H1 (cell line): Measurements from ENCODE around the gene ANKRD13C. TPM values are rescaled to one million over a fixed set of nuclear protein-coding genes. Genes with fewer than 3 reads are reported as not detected.
A peak's percentile ranks its signal among the peaks of the same experiment; 100 is the strongest.

Experiments used
- CTCF ChIA-PET: fragments of 300-600 bp; sonication (Branson Sonifier 250); formaldehyde crosslinking; loops from one replicate; lab custom pipeline; 2021; ENCODE audit not compliant: partially characterized antibody; lab: Charles Lee
- POLR2A ChIA-PET: fragments of 300-600 bp; sonication (Branson Sonifier 250); formaldehyde crosslinking; loops from one replicate; lab custom pipeline; 2021; ENCODE audit warnings: inconsistent platforms; ENCODE audit not compliant: partially characterized antibody; lab: Charles Lee
- DNase-seq, 2 experiments: peaks; one replicate each; pipeline versions ENCODE4 v3.0.0 to v3.0.0-alpha.2; 2010 to 2022; ENCODE audit warnings: low spot score in 2 of 2, low read depth in 1 of 2, mixed read lengths in 1 of 2
- FAIRE-seq: peaks from 2 replicates; lab custom pipeline; 2011; peaks lifted over from hg19 to GRCh38; lab: Jason Lieb, UNC
- H2AFZ ChIP-seq: 2 replicates; pipeline ENCODE4 v1.8.1; 2012; ENCODE audit warnings: low read length, inconsistent platforms
- H2AK5ac ChIP-seq: 2 replicates; pipeline ENCODE4 v1.6.1; 2013; ENCODE audit warnings: low read depth, low read length
- H2BK120ac ChIP-seq: replicated peaks from 2 replicates; pipeline ENCODE3; 2013; ENCODE audit warnings: low read depth, low read length, inconsistent platforms
- H2BK12ac ChIP-seq: 2 replicates; pipeline ENCODE4 v1.6.1; 2013; ENCODE audit warnings: low read depth, low read length
- H2BK15ac ChIP-seq: 2 replicates; pipeline ENCODE4 v1.6.1; 2013; ENCODE audit warnings: low read length
- H2BK20ac ChIP-seq: 2 replicates; pipeline ENCODE4 v1.6.1; 2013; ENCODE audit warnings: low read length
- H2BK5ac ChIP-seq: 2 replicates; pipeline ENCODE4 v1.6.1; 2013; ENCODE audit warnings: low read depth, low read length
- H3K14ac ChIP-seq: 2 replicates; pipeline ENCODE4 v1.6.1; 2013; ENCODE audit warnings: inconsistent platforms; ENCODE audit not compliant: insufficient read length
- H3K18ac ChIP-seq: 2 replicates; pipeline ENCODE4 v1.6.1; 2013; ENCODE audit warnings: low read length; ENCODE audit errors: extremely low read depth
- H3K23ac ChIP-seq: 2 replicates; pipeline ENCODE4 v1.6.1; 2013; ENCODE audit warnings: inconsistent platforms; ENCODE audit not compliant: insufficient read length
- H3K23me2 ChIP-seq: 2 replicates; pipeline ENCODE4 v1.6.1; 2013; ENCODE audit warnings: low read depth, low read length
- H3K27ac ChIP-seq: 2 replicates; pipeline ENCODE4 v1.6.1; 2011; ENCODE audit warnings: low read depth, low read length, inconsistent platforms
- H3K27me3 ChIP-seq, 4 experiments: replicated peaks in 1 of 4; 1 replicate in 1 of 4; 2 replicates in 3 of 4; pipeline versions ENCODE4 v1.6.1 to v1.8.1; 2011 to 2013; ENCODE audit warnings: low read length in 3 of 4, mild to moderate bottlenecking in 3 of 4, inconsistent platforms in 2 of 4, mixed read lengths in 2 of 4, moderate library complexity in 1 of 4; ENCODE audit not compliant: control insufficient read depth in 3 of 4, insufficient read depth in 3 of 4; ENCODE audit errors: extremely low read depth in 1 of 4
- H3K36me3 ChIP-seq, 4 experiments: 2 replicates each; pipeline versions ENCODE4 v1.6.1 to v1.8.1; 2011 to 2013; ENCODE audit warnings: mild to moderate bottlenecking in 4 of 4, low read length in 3 of 4, moderate library complexity in 2 of 4, control low read depth in 1 of 4, inconsistent platforms in 1 of 4; ENCODE audit not compliant: insufficient read depth in 4 of 4, control insufficient read depth in 2 of 4
- H3K4ac ChIP-seq: replicated peaks from 2 replicates; pipeline ENCODE3; 2013; ENCODE audit warnings: low read length, low read depth, mixed read lengths, inconsistent platforms; ENCODE audit not compliant: insufficient read length
- H3K4me1 ChIP-seq, 4 experiments: replicated peaks in 1 of 4; 1 replicate in 1 of 4; 2 replicates in 3 of 4; pipeline versions ENCODE4 v1.6.1 to v1.8.1; 2011 to 2013; ENCODE audit warnings: low read length in 3 of 4, inconsistent platforms in 2 of 4, mixed read lengths in 1 of 4; ENCODE audit not compliant: insufficient read depth in 4 of 4, control insufficient read depth in 3 of 4
- H3K4me2 ChIP-seq, 2 experiments: 2 replicates each; pipeline versions ENCODE4 v1.6.1 to v1.8.1; 2011 to 2013; ENCODE audit warnings: low read depth in 2 of 2, low read length in 2 of 2, control low read depth in 1 of 2, inconsistent platforms in 1 of 2, mild to moderate bottlenecking in 1 of 2; ENCODE audit not compliant: insufficient read depth in 1 of 2
- H3K4me3 ChIP-seq, 4 experiments: fragments of 200-600, 300-600 bp in 1 of 4; sonication (generic), shearing (Covaris generic), sonication (Bioruptor Twin) in 1 of 4; 2 replicates each; pipeline versions ENCODE4 v1.5.1 to v1.8.1; 2011 to 2016; ENCODE audit warnings: low read length in 4 of 4, low read depth in 3 of 4, control low read depth in 2 of 4, inconsistent platforms in 2 of 4, mild to moderate bottlenecking in 2 of 4, mixed read lengths in 1 of 4, moderate library complexity in 1 of 4; ENCODE audit not compliant: insufficient read depth in 2 of 4; ENCODE audit errors: extremely low read depth in 1 of 4
- H3K56ac ChIP-seq: replicated peaks from 2 replicates; pipeline ENCODE3; 2013; ENCODE audit warnings: low read depth, mild to moderate bottlenecking, mixed read lengths, low read length, inconsistent platforms; ENCODE audit not compliant: insufficient read length
- H3K79me1 ChIP-seq: 2 replicates; pipeline ENCODE4 v1.6.1; 2013; ENCODE audit warnings: low read depth, low read length, control low read depth
- H3K79me2 ChIP-seq, 2 experiments: 2 replicates each; pipeline versions ENCODE4 v1.6.1 to v1.8.1; 2012 to 2013; ENCODE audit warnings: low read length in 2 of 2, mild to moderate bottlenecking in 2 of 2, inconsistent platforms in 1 of 2; ENCODE audit not compliant: insufficient read depth in 2 of 2, control insufficient read depth in 1 of 2
- H3K9ac ChIP-seq, 4 experiments: replicated peaks in 1 of 4; 1 replicate in 1 of 4; 2 replicates in 3 of 4; pipeline versions ENCODE4 v1.6.1 to v1.8.1; 2011 to 2013; ENCODE audit warnings: low read depth in 3 of 4, low read length in 3 of 4, control low read depth in 2 of 4, mild to moderate bottlenecking in 2 of 4, moderate library complexity in 2 of 4, inconsistent platforms in 1 of 4; ENCODE audit errors: extremely low read depth in 1 of 4
- H3K9me3 ChIP-seq, 2 experiments: 2 replicates each; pipeline versions ENCODE4 v1.6.1 to v1.8.1; 2012 to 2013; ENCODE audit warnings: mild to moderate bottlenecking in 2 of 2, moderate library complexity in 2 of 2, control low read depth in 1 of 2, inconsistent platforms in 1 of 2, low read depth in 1 of 2, low read length in 1 of 2, mixed read lengths in 1 of 2; ENCODE audit not compliant: insufficient read depth in 2 of 2
- H4K20me1 ChIP-seq, 2 experiments: replicated peaks in 1 of 2; 2 replicates each; pipeline versions ENCODE3 to v1.8.1; 2011 to 2013; ENCODE audit warnings: inconsistent platforms in 2 of 2, low read length in 2 of 2, mild to moderate bottlenecking in 1 of 2; ENCODE audit not compliant: insufficient read depth in 2 of 2, control insufficient read depth in 1 of 2
- H4K5ac ChIP-seq: 2 replicates; pipeline ENCODE4 v1.6.1; 2013; ENCODE audit warnings: low read length, low read depth, mixed read lengths, inconsistent platforms; ENCODE audit not compliant: insufficient read length
- H4K8ac ChIP-seq: 2 replicates; pipeline ENCODE4 v1.8.0; 2013; ENCODE audit warnings: mild to moderate bottlenecking, moderate library complexity, low read length, inconsistent platforms; ENCODE audit not compliant: insufficient read depth; ENCODE audit errors: extremely low read depth
- H4K91ac ChIP-seq: replicated peaks from 2 replicates; pipeline ENCODE3; 2013; ENCODE audit warnings: low read length, mixed read lengths, inconsistent platforms; ENCODE audit not compliant: insufficient read length
- KDM1A ChIP-seq: fragments of 200-600, 300-600 bp; sonication (generic); IDR thresholded peaks from 2 replicates; pipeline ENCODE4 v1.7.1; 2016; ENCODE audit warnings: mild to moderate bottlenecking, low read length, borderline replicate concordance
- WGBS, 2 experiments: shearing (Covaris generic) in 1 of 2; methylation state at CpG; one replicate each; pipeline versions ENCODE4 v1.1.6 to v1.1.7; 2013 to 2015; ENCODE audit warnings: low lambda C conversion rate in 2 of 2, mixed read lengths in 2 of 2, inconsistent platforms in 1 of 2, low coverage in 1 of 2, missing lambda C conversion rate in 1 of 2; ENCODE audit not compliant: insufficient replicate concordance in 2 of 2, insufficient coverage in 1 of 2, insufficient read length in 1 of 2; ENCODE audit errors: extremely low coverage in 1 of 2, missing lambda C conversion rate in 1 of 2; 5-methylcytosine and 5-hydroxymethylcytosine counted together
- polyA plus RNA-seq, 7 experiments: library from polyadenylated mRNA; depleted of rRNA in 3 of 7; stranded (reverse) in 5 of 7; unstranded in 2 of 7; fragments of >200 nt in 5 of 7; fragments of 200-250 nt in 2 of 7; gene quantifications; 1 replicate in 5 of 7; 2 replicates in 1 of 7; 4 replicates in 1 of 7; pipeline versions ENCODE4 v1.2.1 to v1.2.3, GENCODE V29; 2011 to 2013; ENCODE audit warnings: missing spikeins in 2 of 7, mixed read lengths in 2 of 7
- total RNA-seq: library from RNA; stranded (reverse); fragmentation: NEBNext Ultra II Directional; extraction: Animal tissue kit (Norgen Biotek cat#: 25700); gene quantifications from 2 replicates; pipeline ENCODE4 v1.2.1, GENCODE V29; 2021

Gene ANKRD13C
- total and polyA plus RNA-seq, 2 of the 8 experiments (the other 6 are each of a cell fraction or from before 2014, with no cell fraction given): 4.8 to 21.7 TPM

DNA sequence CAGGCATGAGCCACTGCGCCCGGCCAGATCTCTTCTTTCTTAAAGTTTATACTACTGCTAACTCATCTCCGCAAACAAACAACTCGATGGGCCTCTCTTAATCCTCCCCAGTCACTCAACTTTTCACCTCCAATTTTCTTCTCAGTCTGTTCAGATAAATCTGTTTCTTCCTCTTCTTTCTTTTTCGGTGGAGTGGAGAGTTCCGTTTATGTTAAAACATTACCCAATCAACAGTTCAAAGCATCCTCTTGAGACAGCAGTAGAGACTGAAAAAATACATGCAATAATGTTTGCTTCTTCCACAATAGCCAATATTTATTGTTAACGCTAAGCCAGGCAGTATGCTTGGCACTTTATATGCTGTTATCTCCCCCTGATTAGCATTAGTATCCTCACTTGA is 1.4 kb upstream of the ANKRD13C start:
- H2BK12ac ChIP-seq: no peak overlapping the region
- no peak overlapping the region for H4K5ac ChIP-seq
- no peak overlapping the region for H2BK120ac ChIP-seq
- no peak overlapping the region for H2BK20ac ChIP-seq
- no peak overlapping the region for H3K27ac ChIP-seq
- no peak overlapping the region for H2AFZ ChIP-seq
- no peak overlapping the region for H3K18ac ChIP-seq
- H3K4me3 ChIP-seq: no peak overlapping the region
- H2AK5ac ChIP-seq: no peak overlapping the region
- no peak overlapping the region for H3K4ac ChIP-seq
- WGBS, 2 experiments: 94% methylated on average over 7 of the region's 7 CpGs; no CpG with 5 or more reads in 1 of the 2 experiments
- DNase-seq (no peak), FAIRE-seq (no peak)
- H3K4me1 ChIP-seq: no peaks in the 10 kb centered on the region
- no peaks in the 10 kb centered on the region for H3K9me3 ChIP-seq
- no peak overlapping the region for H4K8ac ChIP-seq
- H3K23ac ChIP-seq: no peak overlapping the region
- H2BK15ac ChIP-seq: no peak overlapping the region
- H3K9ac ChIP-seq: peak overlapping the region in 1 of 4 experiments; percentile 38; a peak in 1 of 7 replicates
- ChIA-PET POLR2A (interaction anchor here (1.0 to 4.4 kb wide), 4 partner anchors 32 to 135 kb away, joined by 4 to 103 read pairs (median 14); partner anchors contain the start of genes CTH and SRSF11), CTCF (no interaction called here)
- peaks cover 6 to 34% of the 10 kb centered on the region in 2 experiments for H3K79me2 ChIP-seq
- peaks cover 2 to 5% of the 10 kb centered on the region in 2 experiments for H4K20me1 ChIP-seq
- no peak overlapping the region for H2BK5ac ChIP-seq
- H3K23me2 ChIP-seq: 0 out of 2 replicates have a peak, but pooled peaks cover 7% of the 10 kb centered on the region
- H3K4me2 ChIP-seq: peak overlapping the region in 1 of 2 experiments; percentile 75; a peak in 1 of 4 replicates
- H3K56ac ChIP-seq: no peak overlapping the region
- no peaks in the 10 kb centered on the region for H3K36me3 ChIP-seq
- peaks cover under 1% of the 10 kb centered on the region; the same call in 1 of the 2 replicates for H3K79me1 ChIP-seq
- H4K91ac ChIP-seq: no peak overlapping the region
- H3K14ac ChIP-seq: no peak overlapping the region
- no peak for TF ChIP-seq KDM1A
- H3K27me3 ChIP-seq: no peaks in the 10 kb centered on the region
